C1 segment of cervical spinal cord (tissue), 14 donors: Measurements from ENCODE around the gene PGA5.
"Not testable (repeated sequence)": the region's sequence is repeated elsewhere in the genome, so short reads cannot be mapped to it uniquely, and the experiment has no call there.

ENCODE experiments used
- DNase-seq, 14 donors: peaks; one replicate each; lab custom pipeline; 2025; lab: John Stamatoyannopoulos, UW

PGA5 gene

DNA sequence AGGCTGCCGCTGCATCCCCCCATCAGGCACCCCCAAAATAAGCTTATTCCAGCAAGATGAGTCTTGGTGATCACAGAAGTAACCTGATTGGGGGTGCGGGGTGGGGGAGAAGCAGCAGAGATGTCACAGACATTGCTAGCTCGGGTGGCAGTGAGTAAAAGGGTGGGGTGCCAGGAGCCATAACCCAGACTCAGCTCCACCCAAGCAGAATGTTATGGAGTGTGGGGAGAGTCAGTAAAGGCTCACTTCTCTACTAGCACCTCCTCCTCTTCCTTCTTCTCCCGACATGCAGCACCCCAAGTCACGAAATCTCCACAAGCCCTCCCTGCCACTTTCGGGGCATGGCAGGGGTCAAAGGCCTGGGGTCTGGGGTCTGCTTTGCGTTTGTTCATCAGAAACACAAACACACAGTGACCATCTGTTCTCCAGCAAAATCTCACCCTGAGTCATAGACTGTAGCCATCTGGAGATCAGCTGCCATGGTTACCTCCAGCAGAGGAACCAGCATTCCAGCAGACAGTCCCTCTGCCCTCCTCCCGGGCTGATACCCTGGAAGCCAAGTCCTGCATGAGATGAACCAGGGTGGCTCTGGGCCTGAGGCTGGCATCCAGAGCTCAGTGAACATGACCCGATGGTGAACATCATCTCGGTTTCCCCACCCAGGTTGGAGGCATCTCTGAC is 14.4 kb upstream of the PGA5 start:
- not testable (repeated sequence) for DNase-seq

DNA sequence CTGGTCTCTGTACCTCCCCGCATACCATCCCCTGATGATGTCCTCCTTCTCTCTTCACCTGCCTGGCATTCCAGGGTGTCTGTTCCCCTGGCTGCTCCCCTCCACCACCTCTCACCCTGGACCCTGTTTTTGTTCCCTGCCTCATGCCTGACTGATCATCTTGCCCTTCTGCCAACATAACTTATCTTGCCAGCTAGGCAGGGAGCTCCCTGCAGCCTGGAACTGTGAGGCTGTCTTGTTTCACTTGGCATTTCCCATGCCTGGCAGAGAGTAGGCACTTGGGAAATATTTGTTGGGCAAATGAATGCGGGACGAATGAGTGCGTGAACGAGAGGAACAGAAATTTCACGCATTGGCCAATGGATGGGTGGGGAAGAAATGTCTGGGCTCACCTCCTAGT is 11.5 kb upstream of the PGA5 start:
- DNase-seq = not testable (repeated sequence)

DNA sequence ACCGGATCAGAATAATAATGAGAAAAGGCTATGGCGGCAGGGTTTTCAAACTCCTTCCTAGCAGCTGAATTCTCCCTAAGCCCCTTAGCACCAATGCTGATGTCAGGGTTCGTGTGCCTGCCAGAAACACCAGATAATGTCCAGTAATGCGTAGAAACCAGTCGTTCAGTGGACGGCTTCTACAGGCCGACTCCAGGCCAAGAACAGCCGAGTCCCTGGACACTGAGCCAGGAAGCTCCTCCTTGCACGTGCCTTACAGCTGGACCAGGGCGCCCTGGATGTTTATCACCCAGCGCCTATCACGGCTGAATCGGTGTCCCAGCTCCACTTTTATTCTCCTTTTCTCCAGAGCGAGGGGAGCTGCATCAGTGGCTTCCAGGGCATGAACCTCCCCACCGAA is 9.9 kb upstream of the PGA5 start:
- DNase-seq = not testable (repeated sequence)

DNA sequence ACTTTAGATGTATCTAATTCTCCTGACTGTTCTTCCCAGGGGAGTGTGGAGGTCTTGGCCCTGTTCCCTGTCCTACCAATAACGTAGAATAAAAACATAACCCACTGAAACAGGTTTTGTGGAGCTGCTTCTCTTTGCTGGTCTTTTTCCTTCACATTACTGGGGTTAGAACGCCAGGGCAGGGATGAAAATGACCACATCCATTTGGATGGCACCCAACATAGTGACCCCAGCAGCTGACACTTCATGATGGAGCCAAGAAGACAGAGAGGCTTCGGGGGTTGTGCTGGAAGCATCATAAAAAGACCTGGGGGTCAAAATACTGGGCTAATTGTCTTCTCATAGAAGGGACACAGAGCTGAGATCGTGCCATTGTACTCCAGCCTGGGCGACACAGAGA is 9.4 kb upstream of the PGA5 start:
- not testable (repeated sequence) for DNase-seq

DNA sequence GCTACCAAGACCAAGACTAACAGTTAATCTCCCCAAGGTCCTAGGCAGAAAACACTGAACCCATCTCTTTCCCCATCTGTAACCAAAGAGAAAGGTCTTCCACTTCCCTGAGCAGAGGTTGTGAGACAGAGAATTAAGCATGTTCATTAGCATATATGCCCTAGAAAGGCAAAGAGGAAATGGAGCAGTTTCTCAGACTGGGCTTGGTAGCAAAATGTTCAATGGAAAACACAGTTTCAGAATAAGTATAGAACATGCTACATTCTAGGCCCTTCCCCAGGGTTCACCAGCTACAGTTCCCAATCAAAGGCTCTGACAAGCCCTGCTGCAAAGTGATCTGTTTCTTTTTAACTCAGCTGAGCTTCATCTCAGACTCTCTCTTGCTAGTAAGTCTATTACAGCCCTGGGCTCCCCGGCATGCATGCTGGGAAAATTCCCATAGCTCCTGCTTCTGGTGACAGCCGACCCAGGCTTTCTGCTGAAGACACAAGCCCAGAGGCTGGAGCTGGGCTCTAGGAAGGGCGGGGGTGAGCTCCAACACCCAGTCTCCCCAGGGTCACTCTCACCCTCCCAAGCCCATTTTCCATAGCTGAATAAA is 8.3 kb upstream of the PGA5 start:
- DNase-seq = not testable (repeated sequence)

DNA sequence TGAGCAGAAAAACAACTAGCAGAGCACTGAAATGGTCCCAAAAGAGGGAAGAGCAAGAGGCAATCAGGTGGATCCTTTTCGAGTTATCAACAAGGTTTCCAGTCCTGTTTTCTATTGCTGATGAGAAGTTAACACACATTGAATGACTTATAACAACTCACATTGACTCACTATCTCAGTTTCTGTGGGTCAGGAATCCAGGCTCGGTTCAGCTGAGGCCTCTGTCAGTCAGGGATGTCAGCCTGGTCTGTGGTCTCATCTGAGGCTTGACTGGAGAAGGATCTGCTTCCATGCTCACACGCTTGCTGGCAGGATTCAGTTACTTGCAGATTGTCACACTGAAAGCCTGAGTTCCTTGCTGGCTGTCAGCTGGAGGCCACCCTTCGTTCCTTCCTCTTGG is 3.8 kb upstream of the PGA5 start:
- DNase-seq = not testable (repeated sequence)

DNA sequence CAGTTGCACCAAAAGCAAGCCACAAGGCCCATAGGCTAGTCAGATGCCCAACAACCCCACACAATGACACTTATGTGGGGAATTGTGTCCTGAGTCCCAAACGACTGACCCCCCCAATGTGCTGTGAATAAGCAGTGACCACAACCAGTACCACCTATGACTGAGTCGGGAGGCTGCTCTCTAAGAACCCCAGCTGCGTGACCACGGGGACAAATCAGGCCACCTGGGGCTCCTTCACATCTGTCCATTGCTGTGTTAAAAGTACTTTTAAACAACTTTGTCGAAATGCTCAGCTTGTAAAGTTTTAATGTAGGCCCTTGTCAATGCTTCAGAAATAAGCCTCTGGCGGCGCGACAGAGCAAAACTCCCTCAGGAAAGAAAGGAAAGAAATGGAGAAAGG is 687 bp upstream of the PGA5 start:
- DNase-seq = not testable (repeated sequence)

DNA sequence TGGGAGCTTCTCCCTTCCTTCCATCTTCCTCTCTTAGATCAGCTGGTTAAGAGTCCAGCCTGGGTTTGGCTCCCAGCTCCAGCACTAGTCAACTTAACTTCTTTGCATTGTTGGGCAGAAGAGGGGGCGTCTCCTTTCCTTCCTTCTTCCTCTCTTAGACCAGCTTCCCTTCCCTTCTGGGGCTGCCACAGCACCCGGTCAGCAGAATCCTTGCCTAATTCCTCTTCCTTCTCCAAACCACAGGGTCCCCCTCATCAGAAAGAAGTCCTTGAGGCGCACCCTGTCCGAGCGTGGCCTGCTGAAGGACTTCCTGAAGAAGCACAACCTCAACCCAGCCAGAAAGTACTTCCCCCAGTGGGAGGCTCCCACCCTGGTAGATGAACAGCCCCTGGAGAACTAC is 551 bp downstream of the PGA5 start:
- not testable (repeated sequence) for DNase-seq

DNA sequence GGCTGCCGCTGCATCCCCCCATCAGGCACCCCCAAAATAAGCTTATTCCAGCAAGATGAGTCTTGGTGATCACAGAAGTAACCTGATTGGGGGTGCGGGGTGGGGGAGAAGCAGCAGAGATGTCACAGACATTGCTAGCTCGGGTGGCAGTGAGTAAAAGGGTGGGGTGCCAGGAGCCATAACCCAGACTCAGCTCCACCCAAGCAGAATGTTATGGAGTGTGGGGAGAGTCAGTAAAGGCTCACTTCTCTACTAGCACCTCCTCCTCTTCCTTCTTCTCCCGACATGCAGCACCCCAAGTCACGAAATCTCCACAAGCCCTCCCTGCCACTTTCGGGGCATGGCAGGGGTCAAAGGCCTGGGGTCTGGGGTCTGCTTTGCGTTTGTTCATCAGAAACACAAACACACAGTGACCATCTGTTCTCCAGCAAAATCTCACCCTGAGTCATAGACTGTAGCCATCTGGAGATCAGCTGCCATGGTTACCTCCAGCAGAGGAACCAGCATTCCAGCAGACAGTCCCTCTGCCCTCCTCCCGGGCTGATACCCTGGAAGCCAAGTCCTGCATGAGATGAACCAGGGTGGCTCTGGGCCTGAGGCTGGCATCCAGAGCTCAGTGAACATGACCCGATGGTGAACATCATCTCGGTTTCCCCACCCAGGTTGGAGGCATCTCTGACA is 4.4 kb downstream of the PGA5 start:
- DNase-seq = not testable (repeated sequence)

DNA sequence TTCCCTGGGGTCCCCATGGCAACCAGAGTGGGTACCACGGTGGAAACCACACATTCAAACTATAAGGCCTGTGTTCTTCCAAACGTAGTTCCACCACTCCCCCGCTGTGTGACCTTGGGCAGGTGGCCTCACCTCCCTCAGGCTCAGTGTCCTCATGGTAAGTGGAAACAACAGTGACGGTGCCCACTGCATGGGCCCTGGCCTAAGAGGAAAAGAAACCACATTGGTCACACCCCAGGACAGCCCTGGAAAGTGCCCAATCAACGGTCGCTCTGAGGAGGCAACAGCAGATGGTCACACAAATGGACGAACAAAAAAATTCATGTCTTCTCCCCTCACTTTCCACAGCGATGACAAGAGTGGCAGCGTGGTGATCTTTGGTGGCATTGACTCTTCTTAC is 7.1 kb downstream of the PGA5 start:
- DNase-seq = peak in 1 of 14 donors; percentile 5

DNA sequence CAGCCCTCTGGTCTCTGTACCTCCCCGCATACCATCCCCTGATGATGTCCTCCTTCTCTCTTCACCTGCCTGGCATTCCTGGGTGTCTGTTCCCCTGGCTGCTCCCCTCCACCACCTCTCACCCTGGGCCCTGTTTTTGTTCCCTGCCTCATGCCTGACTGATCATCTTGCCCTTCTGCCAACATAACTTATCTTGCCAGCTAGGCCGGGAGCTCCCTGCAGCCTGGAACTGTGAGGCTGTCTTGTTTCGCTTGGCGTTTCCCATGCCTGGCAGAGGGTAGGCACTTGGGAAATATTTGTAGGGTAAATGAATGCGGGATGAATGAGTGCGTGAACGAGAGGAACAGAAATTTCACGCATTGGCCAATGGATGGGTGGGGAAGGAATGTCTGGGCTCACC is 8.2 kb downstream of the PGA5 start:
- DNase-seq = peak in 2 of 14 donors; percentile 23 to 85

DNA sequence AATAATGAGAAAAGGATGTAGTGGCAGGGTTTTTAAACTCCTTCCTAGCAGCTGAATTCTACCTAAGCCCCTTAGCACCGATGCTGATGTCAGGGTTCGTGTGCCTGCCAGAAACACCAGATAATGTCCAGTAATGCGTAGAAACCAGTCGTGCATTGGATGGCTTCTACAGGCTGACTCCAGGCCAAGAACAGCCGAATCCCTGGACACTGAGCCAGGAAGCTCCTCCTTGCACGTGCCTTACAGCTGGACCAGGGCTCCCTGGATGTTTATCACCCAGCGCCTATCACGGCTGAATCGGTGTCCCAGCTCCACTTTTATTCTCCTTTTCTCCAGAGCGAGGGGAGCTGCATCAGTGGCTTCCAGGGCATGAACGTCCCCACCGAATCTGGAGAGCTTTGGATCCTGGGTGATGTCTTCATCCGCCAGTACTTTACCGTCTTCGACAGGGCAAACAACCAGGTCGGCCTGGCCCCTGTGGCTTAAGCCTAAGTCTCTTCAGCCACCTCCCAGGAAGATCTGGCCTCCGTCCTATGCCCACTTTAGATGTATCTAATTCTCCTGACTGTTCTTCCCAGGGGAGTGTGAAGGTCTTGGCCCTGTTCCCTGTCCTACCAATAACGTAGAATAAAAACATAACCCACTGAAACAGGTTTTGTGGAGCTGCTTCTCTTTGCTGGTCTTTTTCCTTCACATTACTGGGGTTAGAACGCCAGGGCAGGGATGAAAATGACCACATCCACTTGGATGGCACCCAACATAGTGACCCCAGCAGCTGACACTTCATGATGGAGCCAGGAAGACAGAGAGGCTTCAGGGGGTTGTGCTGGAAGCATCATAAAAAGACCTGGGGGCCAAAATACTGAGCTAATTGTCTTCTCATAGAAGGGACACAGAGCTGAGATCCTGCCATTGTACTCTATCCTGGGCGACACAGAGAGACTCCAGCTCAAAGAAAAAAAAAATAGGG is 10.1 kb downstream of the PGA5 start:
- not testable (repeated sequence) for DNase-seq

DNA sequence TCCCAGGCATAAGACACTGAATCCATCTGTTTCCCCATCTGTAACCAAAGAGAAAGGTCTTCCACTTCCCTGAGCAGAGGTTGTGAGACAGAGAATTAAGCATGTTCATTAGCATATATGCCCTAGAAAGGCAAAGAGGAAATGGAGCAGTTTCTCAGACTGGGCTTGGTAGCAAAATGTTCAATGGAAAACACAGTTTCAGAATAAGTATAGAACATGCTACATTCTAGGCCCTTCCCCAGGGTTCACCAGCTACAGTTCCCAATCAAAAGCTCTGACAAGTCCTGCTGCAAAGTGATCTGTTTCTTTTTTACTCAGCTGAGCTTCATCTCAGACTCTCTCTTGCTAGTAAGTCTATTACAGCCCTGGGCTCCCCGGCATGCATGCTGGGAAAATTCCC is 11.4 kb downstream of the PGA5 start:
- not testable (repeated sequence) for DNase-seq

DNA sequence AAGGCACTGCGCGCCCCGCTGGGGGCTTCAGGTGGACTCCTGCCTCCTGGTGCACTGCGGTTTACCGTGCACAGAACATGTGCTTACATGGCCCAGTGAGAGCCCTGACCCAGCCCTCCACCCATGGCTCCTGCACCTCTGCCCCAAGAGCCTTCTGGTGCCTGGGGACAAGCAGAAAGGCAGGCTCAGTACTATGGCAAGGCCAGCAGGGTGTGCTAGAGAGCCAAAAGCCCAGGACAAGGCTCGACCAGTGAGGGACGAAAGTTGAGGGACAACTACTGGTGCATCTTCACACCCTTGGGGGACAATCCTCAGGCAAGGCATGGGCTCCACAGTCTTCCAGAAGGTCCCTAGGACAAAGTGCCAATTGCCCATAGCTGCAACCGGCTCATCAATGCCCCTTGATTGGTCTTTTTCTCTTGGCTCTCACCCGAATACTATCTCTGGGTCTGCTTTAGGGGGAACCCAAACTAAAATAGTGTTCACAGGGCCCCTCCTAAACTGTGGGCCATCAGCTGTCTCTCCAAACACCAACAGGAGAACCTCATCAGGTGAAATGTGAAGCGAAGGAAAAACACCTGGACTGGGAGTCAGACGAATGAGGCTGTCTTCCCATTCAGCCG is 13.5 kb downstream of the PGA5 start:
- peak in 10 of 14 donors; percentile 5 to 46 (median 20) for DNase-seq

DNA sequence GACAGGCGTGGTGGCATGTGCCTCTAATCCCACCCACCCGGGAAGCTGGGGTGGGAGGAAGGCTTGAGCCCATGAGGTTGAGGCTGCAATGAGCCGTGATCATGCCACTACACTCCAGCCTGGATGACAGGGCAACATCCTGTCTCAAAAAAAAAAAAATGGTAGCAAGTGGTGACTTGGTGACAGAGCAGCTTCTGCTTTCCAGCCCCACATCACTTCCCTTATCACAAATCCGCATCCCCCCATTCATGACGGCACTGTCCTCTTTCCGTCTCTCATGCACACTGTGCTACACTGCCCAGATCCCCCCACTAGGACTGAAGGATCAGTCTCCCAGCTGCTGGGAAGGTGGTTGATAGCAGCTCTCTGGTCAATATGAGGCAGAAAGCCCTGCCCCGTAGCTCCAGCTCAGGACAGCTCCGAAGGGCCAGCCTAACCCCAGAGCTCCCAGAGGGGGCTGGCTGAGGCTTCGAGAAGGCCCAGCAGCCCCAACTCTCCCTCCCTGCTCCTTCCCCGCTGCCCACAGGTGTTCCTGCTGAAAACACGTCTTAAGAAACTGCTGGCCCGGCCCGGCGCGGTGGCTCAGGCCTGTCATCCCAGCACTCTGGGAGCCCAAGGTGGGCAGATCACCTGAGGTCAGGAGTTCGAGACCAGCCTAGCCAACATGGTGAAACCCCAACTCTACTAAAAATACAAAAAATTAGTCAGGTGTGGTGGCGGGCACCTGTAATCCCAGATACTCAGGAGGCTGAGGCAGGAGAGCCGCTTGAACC is 15.9 kb downstream of the PGA5 start:
- DNase-seq = no peak

DNA sequence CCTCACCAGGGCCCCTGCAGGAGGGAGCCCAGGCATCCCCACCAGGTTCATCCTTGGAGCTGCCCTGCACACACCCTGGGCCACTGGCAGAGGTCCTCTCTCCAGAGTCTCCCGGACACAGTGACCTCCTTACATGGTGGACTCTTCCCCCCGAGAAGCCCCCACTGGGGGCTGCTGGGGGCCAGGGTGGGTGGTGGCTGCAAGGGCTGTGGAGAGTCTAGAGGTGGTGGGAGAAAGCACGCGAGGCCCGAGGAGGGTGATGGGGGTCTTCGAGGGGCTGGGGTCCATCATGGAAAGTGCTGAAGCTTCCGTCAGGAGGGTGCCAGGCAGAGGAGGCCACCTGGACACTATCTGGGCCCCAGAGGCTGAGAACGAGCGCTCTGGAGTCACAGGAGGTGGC is 17.6 kb downstream of the PGA5 start:
- DNase-seq = no peak

DNA sequence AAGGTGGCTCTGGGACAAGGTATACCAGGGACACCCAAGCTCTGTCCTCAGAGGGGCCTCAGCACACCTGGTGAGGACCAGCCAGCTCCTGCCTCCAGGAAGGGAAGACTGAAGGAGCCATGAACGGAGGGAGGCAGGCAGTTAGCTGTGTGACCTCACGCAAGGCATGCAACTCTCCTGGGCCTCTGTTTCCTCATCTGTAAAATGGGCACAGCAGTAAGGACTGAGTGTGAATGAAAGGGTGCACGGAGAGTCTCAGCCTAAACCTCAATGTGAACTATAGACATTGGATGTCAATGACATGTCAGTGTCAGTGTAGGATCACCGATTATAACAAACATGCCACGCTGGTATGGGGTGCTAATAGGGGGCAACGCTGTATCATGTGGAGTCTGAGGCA is 18.4 kb downstream of the PGA5 start:
- DNase-seq = no peak

DNA sequence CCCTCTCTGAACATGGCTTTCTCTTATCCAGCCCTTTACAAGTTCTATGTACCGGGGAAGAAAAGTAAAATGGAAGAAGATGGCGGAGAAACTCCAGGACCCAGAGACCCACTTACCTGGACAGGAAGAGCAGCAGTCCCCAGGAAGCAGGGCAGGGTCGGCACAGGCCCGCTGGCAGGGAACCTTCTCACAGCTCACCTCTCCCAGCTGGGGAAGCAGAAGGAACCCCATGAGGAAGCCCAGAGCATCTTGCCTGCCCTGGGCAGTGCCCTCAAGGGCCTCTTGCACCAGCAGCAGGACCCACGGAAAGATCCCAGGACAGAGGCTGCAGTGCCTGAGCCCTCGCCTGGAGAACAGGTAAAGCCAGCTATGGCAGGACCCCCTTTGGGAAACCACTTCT is 23.4 kb downstream of the PGA5 start:
- no peak for DNase-seq

DNA sequence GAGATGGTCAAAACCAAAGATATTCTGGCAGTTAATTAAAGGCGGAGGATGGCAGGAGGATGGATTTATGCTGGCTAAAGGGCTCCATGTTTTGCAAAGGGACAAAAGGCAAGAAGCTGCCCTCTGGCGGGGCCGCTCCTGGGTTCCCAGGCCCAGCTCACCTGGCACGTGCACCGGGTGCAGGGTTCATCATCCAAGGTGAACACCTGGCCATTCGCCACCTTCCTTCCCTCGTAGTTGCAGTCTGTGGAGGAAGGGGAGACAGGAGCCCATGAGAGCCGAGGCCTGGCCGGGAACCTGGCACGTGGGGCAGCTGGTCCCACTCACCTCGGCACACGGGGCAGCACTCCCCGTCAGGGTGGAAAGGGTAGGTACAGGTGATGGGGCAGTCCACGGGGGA is 23.8 kb downstream of the PGA5 start:
- DNase-seq = no peak

DNA sequence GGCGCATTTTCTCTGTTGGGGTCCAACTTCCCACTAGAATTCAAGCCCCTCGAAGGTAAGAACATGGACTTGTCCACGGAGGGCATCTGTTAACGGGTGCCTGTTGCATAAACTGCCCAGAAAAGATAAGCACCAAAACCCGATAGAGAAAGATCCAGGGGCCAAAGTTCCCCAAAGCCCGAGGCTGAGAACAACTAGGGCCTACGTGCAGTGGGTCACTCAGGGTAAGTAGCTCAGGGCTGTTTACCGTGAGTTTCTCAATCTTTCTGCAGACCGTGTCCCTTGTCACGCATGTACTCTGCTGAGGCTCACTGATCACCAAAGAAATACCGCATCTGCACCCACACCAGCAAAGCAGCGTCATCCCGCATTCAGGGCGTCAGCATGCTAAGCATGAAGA is 24.4 kb downstream of the PGA5 start:
- DNase-seq = no peak

DNA sequence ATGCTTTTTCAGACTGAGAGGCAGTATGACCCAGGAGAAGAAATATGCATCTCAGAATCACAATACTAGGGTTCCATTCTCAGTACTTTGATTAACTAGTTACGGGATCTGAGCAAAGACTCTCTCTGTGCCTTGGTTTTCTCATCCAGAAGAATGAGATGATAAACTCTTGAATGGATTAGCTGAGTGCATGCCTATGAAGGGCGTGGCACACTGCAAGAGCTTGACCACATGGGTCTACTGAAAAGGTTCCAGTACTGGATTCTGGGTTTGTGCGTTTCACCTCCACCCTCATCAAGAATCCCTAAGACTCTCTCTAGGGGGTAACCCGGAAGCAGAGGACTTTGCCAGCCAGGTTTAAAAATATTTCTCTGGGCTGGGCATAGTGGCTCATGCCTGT is 25.6 kb downstream of the PGA5 start:
- no peak for DNase-seq
